ENCODE measurements around the gene TNFSF13. TPM values are rescaled to one million over a fixed set of nuclear protein-coding genes. Genes with fewer than 3 reads are reported as not detected.
A peak's percentile ranks its signal among the peaks of the same experiment; 100 is the strongest.

TNFSF13 gene
- polyA plus RNA-seq, 1 donor from 2014 or later, result 5.1 TPM

DNA sequence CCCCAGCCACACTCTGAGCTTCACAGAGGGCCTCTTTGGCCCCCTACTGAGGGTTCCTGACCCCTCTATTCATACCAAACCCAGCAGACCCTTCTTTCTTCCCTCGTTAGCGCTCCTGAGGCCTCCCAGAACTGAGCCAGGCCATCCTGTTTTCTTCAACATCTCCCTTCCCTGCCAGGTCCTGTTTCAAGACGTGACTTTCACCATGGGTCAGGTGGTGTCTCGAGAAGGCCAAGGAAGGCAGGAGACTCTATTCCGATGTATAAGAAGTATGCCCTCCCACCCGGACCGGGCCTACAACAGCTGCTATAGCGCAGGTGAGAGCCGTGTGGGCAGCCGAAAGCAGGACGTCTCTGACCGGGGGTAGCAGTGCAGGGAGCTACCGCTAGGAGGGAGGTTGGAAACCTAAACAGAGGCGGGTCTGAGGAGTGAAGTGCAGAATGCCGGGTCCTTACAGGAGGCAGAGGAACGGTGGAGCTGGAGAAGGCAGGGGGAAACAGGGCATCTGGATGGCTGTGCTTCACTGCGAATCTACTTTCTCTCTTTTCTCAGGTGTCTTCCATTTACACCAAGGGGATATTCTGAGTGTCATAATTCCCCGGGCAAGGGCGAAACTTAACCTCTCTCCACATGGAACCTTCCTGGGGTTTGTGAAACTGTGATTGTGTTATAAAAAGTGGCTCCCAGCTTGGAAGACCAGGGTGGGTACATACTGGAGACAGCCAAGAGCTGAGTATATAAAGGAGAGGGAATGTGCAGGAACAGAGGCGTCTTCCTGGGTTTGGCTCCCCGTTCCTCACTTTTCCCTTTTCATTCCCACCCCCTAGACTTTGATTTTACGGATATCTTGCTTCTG is 1.9 kb downstream of the TNFSF13 start:
- peak overlapping the region; percentile 93 to 96 (median 94) for H3K4me3 Mint-ChIP-seq
- no peaks in the 10 kb centered on the region for H3K27me3 Mint-ChIP-seq
- peak overlapping the region; percentile 97 to 99 (median 98) for H3K27ac Mint-ChIP-seq
- peaks cover 30 to 36% (median 31%) of the 10 kb centered on the region in 3 donors for H3K4me1 Mint-ChIP-seq
- no peaks in the 10 kb centered on the region for H3K9me3 Mint-ChIP-seq
- peaks cover 4% of the 10 kb centered on the region for H3K36me3 Mint-ChIP-seq

GRCh38 chr17:7561028-7561575 is 2.6 kb downstream of the TNFSF13 start:
- H3K9me3 Mint-ChIP-seq, result no peaks in the 10 kb centered on the region
- peak overlapping the region; percentile 93 to 96 (median 94) for H3K4me3 Mint-ChIP-seq
- H3K27ac Mint-ChIP-seq, result peak overlapping the region; percentile 97 to 99 (median 98)
- no peaks in the 10 kb centered on the region for H3K27me3 Mint-ChIP-seq
- H3K36me3 Mint-ChIP-seq, result peaks cover 3% of the 10 kb centered on the region
- peaks cover 28 to 35% (median 30%) of the 10 kb centered on the region in 3 donors for H3K4me1 Mint-ChIP-seq

GRCh38 chr17:7561589-7562207 is 3.1 kb downstream of the TNFSF13 start, which contains the start of gene SENP3:
Gene SENP3, plus strand, starts transcription at chr17:7561919. Its CDS starts 1,158 bp downstream, at chr17:7563077.
- Mint-ChIP-seq H3K27me3 (no peaks in the 10 kb centered on the region), H3K4me3 (peak within 1 kb of the TSS; percentile 93 to 96 (median 94)), H3K9me3 (no peaks in the 10 kb centered on the region)

GRCh38 chr17:7562208-7562605 is 3.7 kb downstream of the TNFSF13 start:
- Mint-ChIP-seq H3K4me3 (peak overlapping the region; percentile 78 to 95 (median 92)), H3K9me3 (no peaks in the 10 kb centered on the region), H3K27ac (peak overlapping the region; percentile 64 to 97 (median 88)), H3K27me3 (no peaks in the 10 kb centered on the region), H3K36me3 (no peaks in the 10 kb centered on the region), H3K4me1 (peaks cover 28 to 34% (median 30%) of the 10 kb centered on the region in 3 donors)

More at GRCh38 chr17:7561589-7562207, 3.1 kb downstream of the TNFSF13 start, which contains the start of gene SENP3:
- H3K27ac Mint-ChIP-seq, result peak within 1 kb of the TSS; percentile 97 to 99 (median 98)
- H3K36me3 Mint-ChIP-seq, result peaks cover under 1% of the 10 kb centered on the region
- H3K4me1 Mint-ChIP-seq, result peaks cover 28 to 32% (median 30%) of the 10 kb centered on the region in 3 donors

GRCh38 chr17:7563115-7563869 is 4.7 kb downstream of the TNFSF13 start:
- H3K36me3 Mint-ChIP-seq, result peaks cover 2% of the 10 kb centered on the region
- H3K27ac Mint-ChIP-seq, result peak overlapping the region in 2 of 3 donors; percentile 82 to 97
- H3K4me3 Mint-ChIP-seq, result peak overlapping the region; percentile 21 to 93 (median 86)
- no peaks in the 10 kb centered on the region for H3K27me3 Mint-ChIP-seq
- H3K4me1 Mint-ChIP-seq, result peaks cover 25 to 30% (median 26%) of the 10 kb centered on the region in 3 donors
- H3K9me3 Mint-ChIP-seq, result no peaks in the 10 kb centered on the region

GRCh38 chr17:7569571-7569970 is 11.0 kb downstream of the TNFSF13 start:
- H3K4me3 Mint-ChIP-seq, result peak overlapping the region in 1 of 4 donors; percentile 0

GRCh38 chr17:7570351-7570750 is 11.8 kb downstream of the TNFSF13 start:
- no peaks in the 10 kb centered on the region for H3K27me3 Mint-ChIP-seq
- no peaks in the 10 kb centered on the region for H3K9me3 Mint-ChIP-seq
- peaks cover 15 to 24% (median 20%) of the 10 kb centered on the region in 3 donors for H3K4me1 Mint-ChIP-seq
- H3K36me3 Mint-ChIP-seq, result peaks cover 6% of the 10 kb centered on the region
- peak overlapping the region in 2 of 4 donors; percentile 18 to 84 for H3K4me3 Mint-ChIP-seq
- peak overlapping the region in 1 of 3 donors; percentile 96 for H3K27ac Mint-ChIP-seq

More at GRCh38 chr17:7569571-7569970, 11.0 kb downstream of the TNFSF13 start:
- H3K4me1 Mint-ChIP-seq, result peaks cover 11 to 18% (median 17%) of the 10 kb centered on the region in 3 donors
- peaks cover 6% of the 10 kb centered on the region for H3K36me3 Mint-ChIP-seq
- no peak overlapping the region for H3K27ac Mint-ChIP-seq
- no peaks in the 10 kb centered on the region for H3K27me3 Mint-ChIP-seq
- no peaks in the 10 kb centered on the region for H3K9me3 Mint-ChIP-seq

- Mint-ChIP-seq H3K27ac (peak overlapping the region; percentile 96 to 100 (median 99)), H3K27me3 (no peaks in the 10 kb centered on the region), H3K36me3 (peaks cover 8% of the 10 kb centered on the region), H3K9me3 (no peaks in the 10 kb centered on the region), H3K4me3 (peak overlapping the region; percentile 93 to 100 (median 98)), H3K4me1 (peaks cover 20 to 29% (median 25%) of the 10 kb centered on the region in 3 donors)
These were observed 13.7 kb downstream of the TNFSF13 start for GRCh38 chr17:7572338-7572587.

- peak overlapping the region; percentile 96 to 100 (median 99) for H3K27ac Mint-ChIP-seq
- H3K9me3 Mint-ChIP-seq, result no peaks in the 10 kb centered on the region
- peaks cover 22 to 31% (median 28%) of the 10 kb centered on the region in 3 donors for H3K4me1 Mint-ChIP-seq
- H3K27me3 Mint-ChIP-seq, result no peaks in the 10 kb centered on the region
- peaks cover 5% of the 10 kb centered on the region for H3K36me3 Mint-ChIP-seq
- H3K4me3 Mint-ChIP-seq, result peak overlapping the region; percentile 93 to 100 (median 98)
These were observed 14.2 kb downstream of the TNFSF13 start for GRCh38 chr17:7572588-7573323.

DNA sequence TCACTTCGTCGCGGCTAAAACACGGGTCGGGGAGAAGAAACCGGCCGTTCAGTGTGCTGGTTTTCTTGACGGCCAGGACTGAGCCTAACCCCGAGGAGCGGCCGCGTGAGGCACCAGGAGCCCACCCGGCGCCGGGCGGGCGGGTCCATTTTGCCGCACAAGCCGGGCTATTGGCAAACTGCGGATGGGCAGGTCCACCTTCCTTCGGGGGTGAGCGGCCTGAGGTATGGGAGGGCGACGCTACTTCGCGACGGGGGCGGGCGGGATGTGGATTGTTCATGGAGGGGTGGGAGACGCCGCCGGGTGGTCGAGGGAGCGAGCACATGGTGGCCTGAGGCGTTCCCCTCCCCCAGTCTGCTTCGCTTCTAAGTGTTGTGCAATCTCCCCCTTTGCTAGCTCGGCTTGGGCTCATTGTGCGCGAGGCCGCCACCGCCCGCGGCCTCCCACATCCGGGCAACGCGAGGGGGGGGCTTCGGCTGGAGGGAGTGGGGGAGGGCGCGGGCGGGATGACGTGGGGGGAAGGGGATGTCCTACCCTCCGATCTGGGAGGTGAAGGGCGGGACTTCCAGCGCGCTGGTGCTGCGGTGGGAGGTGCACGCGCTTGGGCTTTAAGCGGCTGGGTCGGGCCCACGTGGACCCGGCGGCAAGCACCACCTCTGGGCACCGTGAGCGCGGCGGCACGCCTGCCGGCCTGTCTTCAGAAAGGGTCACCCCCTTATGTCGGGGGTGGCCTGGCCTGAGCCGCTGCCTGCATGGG is 15.0 kb downstream of the TNFSF13 start:
- Mint-ChIP-seq H3K4me3 (peak overlapping the region; percentile 93 to 100 (median 98)), H3K9me3 (no peaks in the 10 kb centered on the region), H3K4me1 (peaks cover 25 to 34% (median 33%) of the 10 kb centered on the region in 3 donors), H3K27ac (peak overlapping the region; percentile 93 to 99 (median 96)), H3K27me3 (no peaks in the 10 kb centered on the region), H3K36me3 (peaks cover 7% of the 10 kb centered on the region)

DNA sequence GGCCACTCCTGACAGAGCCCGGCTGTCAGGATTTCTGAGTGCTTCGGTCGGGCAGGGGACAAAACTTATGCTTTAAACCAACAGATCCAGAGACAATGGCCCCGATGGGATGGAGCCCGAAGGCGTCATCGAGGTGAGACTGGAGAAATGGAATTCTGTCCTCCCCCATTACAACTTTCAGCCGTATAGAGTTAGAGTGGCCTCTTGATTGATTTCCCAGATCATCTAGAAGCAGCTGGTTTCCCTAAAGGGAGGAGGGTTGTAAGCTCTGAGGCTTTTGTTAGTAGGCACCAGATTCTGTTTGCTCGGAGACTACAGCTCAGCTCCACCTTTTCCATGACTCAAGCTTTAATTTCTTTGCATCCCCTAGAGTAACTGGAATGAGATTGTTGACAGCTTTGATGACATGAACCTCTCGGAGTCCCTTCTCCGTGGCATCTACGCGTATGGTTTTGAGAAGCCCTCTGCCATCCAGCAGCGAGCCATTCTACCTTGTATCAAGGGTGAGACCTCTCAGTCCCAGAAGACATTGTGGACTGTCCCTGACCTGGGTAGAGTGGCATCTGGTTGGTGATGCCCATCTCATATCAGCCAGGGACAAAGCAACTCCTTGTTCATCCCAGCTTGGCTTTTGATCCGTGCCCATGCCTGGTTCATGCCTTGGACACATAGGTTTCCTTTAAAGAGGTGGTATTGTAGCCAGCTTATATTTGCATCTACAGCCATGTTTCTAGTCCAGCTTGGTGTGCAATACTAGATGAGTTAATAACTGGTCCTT is 15.8 kb downstream of the TNFSF13 start:
- Mint-ChIP-seq H3K36me3 (peaks cover 7% of the 10 kb centered on the region), H3K4me1 (peaks cover 31 to 40% (median 37%) of the 10 kb centered on the region in 3 donors), H3K4me3 (peak overlapping the region; percentile 93 to 100 (median 98)), H3K9me3 (no peaks in the 10 kb centered on the region), H3K27ac (peak overlapping the region; percentile 93 to 99 (median 96)), H3K27me3 (no peaks in the 10 kb centered on the region)

DNA sequence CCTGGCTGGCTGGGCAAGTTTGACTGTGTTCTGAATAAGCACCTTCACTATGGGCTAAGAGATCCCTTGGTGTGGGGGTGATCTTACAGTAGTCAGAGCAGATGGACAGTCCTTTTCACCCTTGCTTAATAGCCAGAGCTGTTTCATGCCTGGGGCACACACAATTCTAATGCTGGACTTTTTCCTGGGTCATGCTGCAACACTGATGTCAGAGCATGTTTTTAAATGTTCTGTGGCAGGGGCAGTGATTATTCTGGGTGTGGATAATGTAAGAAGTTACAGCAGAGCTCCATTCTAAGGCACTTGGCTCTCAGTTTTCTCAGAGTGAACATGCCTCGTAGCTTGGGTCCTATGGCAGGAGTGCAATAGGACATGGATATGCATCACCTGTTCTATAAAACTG is 16.9 kb downstream of the TNFSF13 start:
- Mint-ChIP-seq H3K4me1 (peaks cover 34 to 46% (median 45%) of the 10 kb centered on the region in 3 donors), H3K27ac (peak overlapping the region; percentile 63 to 96 (median 87)), H3K27me3 (no peaks in the 10 kb centered on the region), H3K4me3 (peak overlapping the region in 3 of 4 donors; percentile 47 to 93 (median 65)), H3K36me3 (peaks cover 7% of the 10 kb centered on the region), H3K9me3 (no peaks in the 10 kb centered on the region)
